A549 (cell line): ENCODE results near the gene SMG6. TPM values are rescaled to one million over a fixed set of nuclear protein-coding genes. Genes with fewer than 3 reads are reported as not detected.

Experiments used
- ATAC-seq, 2 experiments: fragments of 200-7000 bp in 1 of 2; fragments of >200 bp in 1 of 2; cut with Nextera tagmentation in 1 of 2; cut with Tn5 transposase in 1 of 2; 3 replicates each; pipeline versions ENCODE4 v1.8.0 to v1.9.1; 2018 to 2020; ENCODE audit warnings: mild to moderate bottlenecking in 1 of 2, moderate library complexity in 1 of 2
- CTCF ChIA-PET: fragments of 300-600 bp; sonication (Branson Sonifier 250); formaldehyde crosslinking; extraction: SDS; loops from one replicate; lab custom pipeline; 2021; ENCODE audit warnings: antibody characterized with exemption, inconsistent platforms; lab: Yijun Ruan, JAX
- POLR2A ChIA-PET: fragments of 350-600 bp; formaldehyde crosslinking; extraction: SDS; loops from one replicate; lab custom pipeline; 2021; ENCODE audit warnings: antibody characterized with exemption, inconsistent platforms; lab: Yijun Ruan, JAX
- DNase-seq, 2 experiments: peaks; one replicate each; pipeline versions ENCODE4 v3.0.0 to v3.0.0-alpha.2; 2011 to 2016; ENCODE audit warnings: low read depth in 1 of 2, low spot score in 1 of 2
- FAIRE-seq: peaks from 2 replicates; lab custom pipeline; 2011; peaks lifted over from hg19 to GRCh38; lab: Jason Lieb, UNC
- H3K27ac ChIP-seq, 2 experiments: fragments of >200 bp; sonication (Bioruptor Twin); formaldehyde crosslinking; 3 replicates each; pipeline ENCODE4 v1.5.1; 2016 to 2017
- H3K4me1 ChIP-seq: fragments of >200 bp; sonication (Bioruptor Twin); formaldehyde crosslinking; 3 replicates; pipeline ENCODE4 v1.6.1; 2016
- H3K4me2 ChIP-seq: fragments of >200 bp; sonication (Bioruptor Twin); formaldehyde crosslinking; 3 replicates; pipeline ENCODE4 v1.6.1; 2016
- H3K4me3 ChIP-seq: fragments of >200 bp; sonication (Bioruptor Twin); formaldehyde crosslinking; 3 replicates; pipeline ENCODE4 v1.5.1; 2016
- H3K9me3 ChIP-seq: fragments of >200 bp; sonication (Bioruptor Twin); formaldehyde crosslinking; 3 replicates; pipeline ENCODE4 v1.6.1; 2016
- BHLHE40 ChIP-seq: IDR thresholded peaks from 2 replicates; pipeline ENCODE4 v1.6.1; 2012; ENCODE audit warnings: low read depth, low read length, inconsistent platforms
- CBX2 ChIP-seq: fragments of 200-600 bp; sonication (generic); IDR thresholded peaks from 2 replicates; pipeline ENCODE4 v1.6.1; 2016; ENCODE audit warnings: low read depth, mild to moderate bottlenecking, borderline replicate concordance
- CEBPB ChIP-seq, 2 experiments: fragments of >200 bp in 1 of 2; sonication (Bioruptor Twin) in 1 of 2; formaldehyde crosslinking in 1 of 2; IDR thresholded peaks; 2 replicates each; pipeline ENCODE4 v1.6.1; 2012 to 2016
- ELK1 ChIP-seq: fragments of 150-350 bp; IDR thresholded peaks from 2 replicates; pipeline ENCODE4 v1.6.1; 2014; ENCODE audit warnings: low read depth, mild to moderate bottlenecking, low read length
- FOSB ChIP-seq: fragments of 250-450 bp; sonication (Bioruptor Pico); IDR thresholded peaks from 2 replicates; pipeline ENCODE4 v1.5.0; 2020; ENCODE audit warnings: mild to moderate bottlenecking, moderate library complexity
- HMGXB4 ChIP-seq: fragments of 250-450 bp; sonication (Bioruptor Pico); IDR thresholded peaks from 2 replicates; pipeline ENCODE4 v1.5.0; 2021; ENCODE audit warnings: mild to moderate bottlenecking, moderate library complexity, borderline replicate concordance
- JUNB ChIP-seq: fragments of >200 bp; sonication (Bioruptor Twin); formaldehyde crosslinking; IDR thresholded peaks from 2 replicates; pipeline ENCODE4 v1.6.1; 2016
- MAX ChIP-seq: IDR thresholded peaks from 2 replicates; pipeline ENCODE4 v1.6.1; 2012
- MAZ ChIP-seq: fragments of 150-350 bp; IDR thresholded peaks from 2 replicates; pipeline ENCODE4 v1.6.1; 2014; ENCODE audit warnings: antibody characterized with exemption, low read depth, low read length, borderline replicate concordance
- MYC ChIP-seq: IDR thresholded peaks from 2 replicates; pipeline ENCODE4 v1.6.1; 2012; ENCODE audit warnings: mild to moderate bottlenecking, inconsistent platforms, low read length, improper control_type of control experiment, borderline replicate concordance
- NPAS2 ChIP-seq: fragments of 250-450 bp; sonication (Bioruptor Pico); IDR thresholded peaks from 2 replicates; pipeline ENCODE4 v1.8.0; 2022; ENCODE audit warnings: mild to moderate bottlenecking, moderate library complexity, borderline replicate concordance
- PHF8 ChIP-seq: fragments of 200-600 bp; sonication (generic); IDR thresholded peaks from 2 replicates; pipeline ENCODE4 v1.6.1; 2016; ENCODE audit warnings: low read depth, mild to moderate bottlenecking, antibody characterized with exemption, moderate library complexity, borderline replicate concordance
- POLR2A ChIP-seq: IDR thresholded peaks from 2 replicates; pipeline ENCODE4 v1.6.1; 2012; ENCODE audit warnings: mild to moderate bottlenecking, low read length
- RCOR1 ChIP-seq: fragments of 150-350 bp; IDR thresholded peaks from 2 replicates; pipeline ENCODE4 v1.6.1; 2014; ENCODE audit warnings: antibody characterized with exemption, low read length, low read depth
- RFX5 ChIP-seq: fragments of 450-650 bp; IDR thresholded peaks from 2 replicates; pipeline ENCODE4 v1.7.1; 2014; ENCODE audit warnings: antibody characterized with exemption, mild to moderate bottlenecking, moderate library complexity
- SMC3 ChIP-seq: fragments of >200 bp; sonication (Bioruptor Twin); formaldehyde crosslinking; IDR thresholded peaks from 3 replicates; pipeline ENCODE4 v1.6.1; 2018; ENCODE audit warnings: inconsistent platforms
- SREBF2 ChIP-seq: fragments of 450-650 bp; IDR thresholded peaks from 2 replicates; pipeline ENCODE4 v1.6.1; 2014; ENCODE audit warnings: mild to moderate bottlenecking, moderate library complexity
- ZFP36 ChIP-seq: fragments of 450-650 bp; IDR thresholded peaks from 2 replicates; pipeline ENCODE4 v1.6.1; 2014; ENCODE audit warnings: borderline replicate concordance; ENCODE audit not compliant: partially characterized antibody
- WGBS: methylation state at CpG from one replicate; pipeline ENCODE4 v1.1.6; 2017; ENCODE audit errors: missing lambda C conversion rate; 5-methylcytosine and 5-hydroxymethylcytosine counted together
- polyA plus RNA-seq, 4 experiments: library from polyadenylated mRNA; depleted of rRNA in 3 of 4; stranded (reverse); fragments of >200 nt; fragmentation: RNase III in 1 of 4; extraction: RNeasy Plus Mini Kit Qiagen cat#74134 plus additional on column Dnase treatment in 1 of 4; gene quantifications; 2 replicates in 3 of 4; 3 replicates in 1 of 4; pipeline ENCODE4 v1.2.3, GENCODE V29; 2011 to 2017

SMG6 gene
- polyA plus RNA-seq, 2 of the 4 experiments (the other 2 are of a cell fraction) = 4.7 to 17.0 TPM

GRCh38 chr17:2105663-2106062 is 197.9 kb downstream of the SMG6 start:
- DNase-seq = no peak
- WGBS = 82% methylated on average over 1 of the region's 1 CpG
- CTCF ChIA-PET = interaction anchor here (0.7 to 2.1 kb wide), 7 partner anchors 16 to 248 kb away, joined by 3 to 5 read pairs (median 4); partner anchors contain the start of gene HIC1
- no peaks in the 10 kb centered on the region for H3K4me1 ChIP-seq
- H3K27ac ChIP-seq = no peak overlapping the region
- no peak for FAIRE-seq
- no peak overlapping the region for H3K4me3 ChIP-seq
- no peak for ATAC-seq
- H3K4me2 ChIP-seq = no peak overlapping the region
- TF ChIP-seq MAZ (no peak), SREBF2 (no peak), ELK1 (no peak), FOSB (CRISPR knock-in tag) (no peak), HMGXB4 (CRISPR knock-in tag) (no peak), MAX (no peak), MYC (no peak), CBX2 (no peak), NPAS2 (CRISPR knock-in tag) (no peak), SMC3 (no peak)
- H3K9me3 ChIP-seq = no peaks in the 10 kb centered on the region
- POLR2A ChIA-PET = no interaction called here

- H3K9me3 ChIP-seq = no peaks in the 10 kb centered on the region
- ChIA-PET POLR2A (no interaction called here), CTCF (interaction anchor here (0.6 to 2.5 kb wide), 12 partner anchors 9 to 367 kb away, joined by 3 to 18 read pairs (median 3); partner anchors contain the start of gene HIC1)
- H3K27ac ChIP-seq = no peak overlapping the region
- no peak overlapping the region for H3K4me2 ChIP-seq
- no peak overlapping the region for H3K4me3 ChIP-seq
- ATAC-seq (peak in 1 of 2 experiments; percentile 28; a peak in 2 of 6 replicates), FAIRE-seq (no peak), DNase-seq (no peak)
- TF ChIP-seq CEBPB (IDR thresholded peaks at IDR 0.05) (no peak), PHF8 (no peak), POLR2A (no peak), RCOR1 (no peak), BHLHE40 (no peak), RFX5 (no peak), JUNB (no peak), ZFP36 (no peak)
- no peaks in the 10 kb centered on the region for H3K4me1 ChIP-seq
- WGBS = 91% methylated on average over 9 of the region's 9 CpGs
These were observed 200.4 kb downstream of the SMG6 start for GRCh38 chr17:2102931-2103809.
